ENCODE results near the gene BFAR. TPM values are rescaled to one million over a fixed set of nuclear protein-coding genes. Genes with fewer than 3 reads are reported as not detected.
"Not testable (repeated sequence)": the region's sequence is repeated elsewhere in the genome, so short reads cannot be mapped to it uniquely, and the experiment has no call there.

The BFAR gene
- total and polyA plus RNA-seq, 9 of the 15 experiments (the other 6 are each of a cell fraction or from before 2014, with no cell fraction given) = 45.0 to 82.6 (median 60.4) TPM

DNA sequence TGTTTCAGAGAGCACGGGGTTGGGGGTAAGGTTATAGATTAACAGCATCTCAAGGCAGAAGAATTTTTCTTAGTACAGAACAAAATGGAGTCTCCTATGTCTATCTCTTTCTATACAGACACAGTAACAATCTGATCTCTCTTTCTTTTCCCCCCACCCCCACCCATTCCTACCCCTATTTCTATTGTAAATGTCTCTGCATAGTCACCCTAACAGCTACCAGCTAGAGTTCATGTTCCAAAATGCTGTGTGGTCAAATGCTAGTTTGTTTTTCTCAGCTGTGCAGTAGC lies 4.1 kb downstream of the BFAR start:
- H3K4me3 ChIP-seq; DNase-seq (ENCODE audit: extremely low read depth in 1 of 4, low spot score in 3 of 4); H3K4me2 ChIP-seq (ENCODE audit: insufficient read depth, low read length); H2AFZ ChIP-seq (ENCODE audit: low read depth, low read length); H3K27ac ChIP-seq (ENCODE audit: extremely low read depth, low read depth, low read length); FAIRE-seq; ATAC-seq; intact Hi-C loops (cut with micrococcal nuclease); H3K9me3 ChIP-seq (replicated peaks; ENCODE audit: control insufficient read depth, insufficient read depth, low read depth, low read length); H3K27me3 ChIP-seq (ENCODE audit: control insufficient read depth in 2 of 2, insufficient read depth in 2 of 2, low read length in 2 of 2); CTCF ChIA-PET (ENCODE audit: low intra/inter-chr PET ratio); H3K9ac ChIP-seq (ENCODE audit: insufficient read depth in 1 of 2, low read depth in 2 of 2, low read length in 2 of 2); BruUV-seq (replicated peaks); H3K9me1 ChIP-seq (ENCODE audit: control insufficient read depth, insufficient read depth, low read length); POLR2A ChIA-PET: not testable (repeated sequence)
- peaks cover 17% of the 10 kb centered on the region for H4K20me1 ChIP-seq (replicated peaks; ENCODE audit: control insufficient read depth, insufficient read depth, low read length)
- peaks cover 96% of the 10 kb centered on the region for H3K79me2 ChIP-seq (ENCODE audit: control insufficient read depth, insufficient read depth, low read length)
- in situ Hi-C loops (cut with MboI) = loop anchor here (25.0 kb wide), 1 partner anchor 1875 kb away; no protein-coding TSS in a partner anchor
- 20% methylated on average over 1 of the region's 1 CpG for WGBS (ENCODE audit: insufficient coverage, low coverage, missing lambda C conversion rate)
- TF ChIP-seq ZNF592 (IDR thresholded peaks at IDR 0.05) = peak; percentile 61; the same call in 1 of the 2 replicates
- H3K4me1 ChIP-seq (replicated peaks in 1 of 2; ENCODE audit: control insufficient read depth in 2 of 2, insufficient read depth in 2 of 2, low read length in 2 of 2) = peaks cover 11 to 13% of the 10 kb centered on the region in 2 experiments; a peak in 4 of 5 replicates
- peaks cover 59% of the 10 kb centered on the region for H3K36me3 ChIP-seq (ENCODE audit: control insufficient read depth, insufficient read depth, low read length)

Measured in K562 (cell line).